Bone marrow (tissue), 2 donors: ENCODE results near the gene APBA2.

ENCODE experiments used
- DNase-seq, 2 donors: peaks; one replicate each; lab custom pipeline; 2025; lab: John Stamatoyannopoulos, UW

APBA2 gene

GRCh38 chr15:28935316-28935715 lies 49.5 kb downstream of the APBA2 start:
- DNase-seq, result no peak

- DNase-seq, result no peak
Measured at GRCh38 chr15:28936081-28936480, 50.3 kb downstream of the APBA2 start.

GRCh38 chr15:28936481-28936881 lies 50.7 kb downstream of the APBA2 start:
- DNase-seq, result no peak

GRCh38 chr15:28937271-28937670 lies 51.5 kb downstream of the APBA2 start:
- no peak for DNase-seq

- DNase-seq, result no peak
Measured at GRCh38 chr15:28942046-28942445, 56.3 kb downstream of the APBA2 start.

- DNase-seq, result no peak
Measured at GRCh38 chr15:28942571-28942970, 56.8 kb downstream of the APBA2 start.

- DNase-seq, result no peak
Measured at GRCh38 chr15:28943146-28943545, 57.4 kb downstream of the APBA2 start.

GRCh38 chr15:28943611-28944230 lies 57.9 kb downstream of the APBA2 start:
- DNase-seq, result no peak

GRCh38 chr15:28944286-28944685 lies 58.5 kb downstream of the APBA2 start:
- no peak for DNase-seq

GRCh38 chr15:28944696-28945300 lies 59.0 kb downstream of the APBA2 start:
- DNase-seq, result no peak

- DNase-seq, result no peak
Measured at GRCh38 chr15:28945626-28946230, 60.0 kb downstream of the APBA2 start.

- DNase-seq, result no peak
Measured at GRCh38 chr15:28946803-28947202, 61.0 kb downstream of the APBA2 start.

- no peak for DNase-seq
Measured at GRCh38 chr15:28947221-28947674, 61.5 kb downstream of the APBA2 start.

- DNase-seq, result no peak
Measured at GRCh38 chr15:28948036-28948435, 62.3 kb downstream of the APBA2 start.

GRCh38 chr15:28950916-28951315 lies 65.1 kb downstream of the APBA2 start:
- DNase-seq, result no peak

GRCh38 chr15:28952666-28953491 lies 67.1 kb downstream of the APBA2 start:
- DNase-seq, result no peak

GRCh38 chr15:28953573-28954195 lies 67.9 kb downstream of the APBA2 start:
- no peak for DNase-seq

- DNase-seq, result no peak
Measured at GRCh38 chr15:28954466-28955159, 68.8 kb downstream of the APBA2 start.

GRCh38 chr15:28955160-28955992 lies 69.6 kb downstream of the APBA2 start:
- DNase-seq, result no peak

- DNase-seq, result no peak
Measured at GRCh38 chr15:28955993-28956421, 70.2 kb downstream of the APBA2 start.

GRCh38 chr15:28956491-28956890 lies 70.7 kb downstream of the APBA2 start:
- DNase-seq, result no peak
